GM21576 (cell line): ENCODE data around the gene GAK.

ENCODE experiments used
- ATAC-seq: cut with Tn5 transposase; IDR thresholded peaks from one replicate; pipeline ENCODE4 v1.9.1; 2021; ENCODE audit warnings: mild to moderate bottlenecking, moderate library complexity; ENCODE audit not compliant: unreplicated experiment

GAK gene

DNA sequence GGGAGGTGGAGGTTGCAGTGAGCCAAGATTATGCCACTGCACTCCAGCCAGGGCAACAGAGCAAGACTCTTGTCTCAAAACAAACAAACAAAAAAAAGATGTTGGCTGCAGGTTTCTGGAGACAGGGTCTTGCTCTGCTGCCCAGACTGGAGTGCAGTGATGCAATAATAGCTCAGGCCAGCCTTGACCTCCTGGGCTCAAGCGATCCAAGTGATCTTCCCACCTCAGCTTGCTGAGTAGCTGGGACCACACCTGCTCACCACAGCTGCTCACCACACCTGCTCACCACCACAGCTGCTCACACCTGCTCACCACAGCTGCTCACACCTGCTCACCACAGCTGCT, 76.3 kb downstream of the GAK start:
- no peak for ATAC-seq

GRCh38 chr4:854356-854755, 77.8 kb downstream of the GAK start:
- no peak for ATAC-seq

GRCh38 chr4:853416-853781, 78.7 kb downstream of the GAK start:
- no peak for ATAC-seq

DNA sequence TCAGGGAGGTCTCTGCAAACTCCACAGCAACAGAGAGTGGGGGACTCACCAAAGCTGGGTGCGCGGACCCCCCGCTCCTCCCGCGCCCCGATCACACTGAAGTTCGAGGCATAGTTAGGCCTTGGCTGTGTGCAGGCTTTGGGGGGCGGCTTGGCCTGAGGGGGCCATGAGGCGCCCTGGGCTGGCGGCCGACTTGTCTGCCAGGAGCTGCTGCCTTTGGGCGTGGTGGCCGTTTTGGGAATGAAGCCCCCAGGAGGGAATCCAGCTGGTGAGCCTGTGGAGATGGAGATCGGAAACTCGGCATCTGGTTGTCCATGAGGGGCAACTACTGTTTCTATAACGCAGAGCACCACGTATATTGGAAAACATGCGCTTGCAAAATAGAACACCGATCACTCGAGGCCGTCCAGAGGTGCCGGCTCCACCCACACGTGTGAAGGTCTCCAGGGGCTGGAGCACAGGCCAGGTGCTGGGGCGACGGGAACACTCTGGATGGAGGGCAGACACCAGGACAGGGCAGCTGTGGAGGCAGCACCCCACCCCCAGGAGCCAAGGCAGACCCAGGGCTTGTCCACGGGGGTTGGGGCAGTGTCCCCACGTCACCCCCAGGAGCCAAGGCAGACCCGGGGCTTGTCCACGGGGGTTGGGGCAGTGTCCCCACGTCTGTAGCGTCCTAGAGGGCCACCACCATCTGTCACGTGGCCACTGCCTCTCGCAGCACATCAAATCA, 80.2 kb downstream of the GAK start:
- no peak for ATAC-seq

DNA sequence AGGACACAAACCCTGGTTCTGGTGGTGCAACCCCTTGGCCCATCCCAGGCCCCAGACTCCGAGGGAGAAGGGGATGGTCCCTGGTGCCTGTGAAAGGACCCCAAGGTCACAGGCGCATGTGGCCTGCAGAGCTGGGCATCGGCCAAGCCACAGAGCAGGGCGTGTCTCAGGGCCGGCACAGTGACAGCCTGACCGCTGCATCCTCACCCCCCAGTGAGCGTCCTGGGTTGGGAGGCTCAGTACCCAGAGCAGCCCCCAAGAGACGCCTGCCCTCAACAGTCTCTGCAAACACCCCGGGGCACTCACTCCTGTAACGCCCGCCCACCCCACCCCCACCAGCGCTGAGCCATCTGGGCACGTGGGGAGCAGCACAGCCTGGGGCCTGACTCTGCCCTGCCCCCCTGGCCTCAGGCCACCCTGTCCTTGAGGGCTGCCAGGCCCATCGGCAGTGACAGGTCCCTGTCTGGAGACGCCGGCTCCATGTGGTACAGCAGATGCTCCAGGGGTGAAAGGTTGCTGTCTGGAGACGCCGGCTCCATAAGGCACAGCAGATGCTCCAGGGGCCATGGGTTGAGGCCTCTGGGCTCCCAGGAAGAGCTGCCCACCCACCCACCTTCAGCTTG, 81.7 kb downstream of the GAK start:
- no peak for ATAC-seq

GRCh38 chr4:849478-850175, 82.5 kb downstream of the GAK start:
- ATAC-seq, result no peak

DNA sequence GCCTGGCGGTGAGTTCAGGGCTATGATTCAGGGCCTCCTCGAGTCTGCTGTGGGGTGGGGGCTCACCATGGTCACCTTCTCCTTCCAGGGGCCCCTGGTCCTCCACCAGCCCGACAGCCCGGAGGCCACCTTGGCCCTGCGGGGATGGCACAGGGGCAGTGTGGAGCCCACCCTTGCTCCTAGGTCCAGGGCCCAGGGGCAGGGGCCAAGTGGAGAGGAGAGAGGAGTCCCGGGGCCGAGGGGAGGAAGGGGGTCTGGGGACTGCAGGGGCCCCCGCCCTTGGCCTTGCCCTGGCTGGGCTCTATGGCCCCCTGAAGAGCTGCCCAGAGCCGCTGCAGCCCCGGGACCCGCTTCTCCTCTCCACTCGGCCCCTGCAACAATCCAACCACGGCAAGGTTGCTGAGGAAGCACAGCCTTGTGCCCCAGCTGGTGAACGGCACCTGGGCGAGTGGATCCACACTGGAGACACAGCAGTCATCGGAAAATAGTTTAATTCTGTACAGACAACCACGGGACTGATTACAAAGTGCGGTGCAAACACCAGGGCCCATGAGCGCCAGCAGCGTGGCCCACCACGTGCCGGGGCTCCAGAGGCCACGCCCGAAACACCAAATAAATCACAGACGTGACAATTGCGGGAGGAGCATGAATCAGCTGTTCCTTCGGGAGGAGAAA, 83.2 kb downstream of the GAK start:
- no peak for ATAC-seq

DNA sequence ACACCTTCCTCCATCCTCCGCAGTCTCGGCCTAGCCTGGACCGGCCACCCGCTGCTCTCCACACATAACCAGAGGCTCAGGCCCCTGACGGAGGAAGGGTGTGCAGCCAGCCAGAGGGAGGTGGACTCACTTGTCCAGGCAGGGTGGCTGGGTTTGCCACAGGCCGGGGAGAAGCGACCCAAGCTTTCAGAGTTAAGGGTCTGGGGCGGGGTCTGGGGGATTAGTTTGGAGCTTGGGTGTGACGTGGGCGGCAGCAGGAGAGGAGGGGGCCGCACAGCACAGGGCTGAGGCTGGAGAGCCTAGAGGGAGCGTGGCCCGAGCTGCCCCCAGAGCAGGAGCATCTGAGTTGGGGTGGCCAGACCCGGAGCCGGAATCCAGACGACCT, 83.8 kb downstream of the GAK start:
- no peak for ATAC-seq

- no peak for ATAC-seq
Observed at GRCh38 chr4:845836-846251, 86.3 kb downstream of the GAK start.

- no peak for ATAC-seq
Observed at GRCh38 chr4:845233-845835, 86.8 kb downstream of the GAK start.

DNA sequence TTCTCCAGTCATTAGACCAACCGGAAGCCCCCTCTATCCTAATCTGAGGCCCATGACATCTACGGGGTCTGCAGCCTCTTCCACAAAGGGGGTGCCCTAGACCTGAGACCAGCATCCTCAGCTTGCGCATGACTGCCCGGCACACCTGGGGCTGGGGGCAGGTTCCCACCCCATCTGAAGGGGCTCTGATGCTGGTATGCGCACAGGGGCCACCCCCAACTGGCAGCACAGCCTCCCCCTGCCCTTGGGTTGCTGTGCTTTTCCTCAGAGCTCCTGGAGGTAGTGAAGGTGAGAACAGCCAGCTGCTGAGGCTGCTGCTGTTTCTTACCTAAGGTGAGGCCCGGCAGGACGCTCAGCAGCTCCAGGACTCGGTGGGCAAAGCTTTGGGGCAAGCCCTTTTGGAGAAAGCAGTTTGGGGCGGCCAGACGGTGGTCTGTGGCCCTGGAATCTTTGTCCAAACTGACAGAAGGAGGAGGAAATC, 87.3 kb downstream of the GAK start:
- ATAC-seq, result no peak

GRCh38 chr4:839675-840443, 92.3 kb downstream of the GAK start:
- ATAC-seq, result no peak

DNA sequence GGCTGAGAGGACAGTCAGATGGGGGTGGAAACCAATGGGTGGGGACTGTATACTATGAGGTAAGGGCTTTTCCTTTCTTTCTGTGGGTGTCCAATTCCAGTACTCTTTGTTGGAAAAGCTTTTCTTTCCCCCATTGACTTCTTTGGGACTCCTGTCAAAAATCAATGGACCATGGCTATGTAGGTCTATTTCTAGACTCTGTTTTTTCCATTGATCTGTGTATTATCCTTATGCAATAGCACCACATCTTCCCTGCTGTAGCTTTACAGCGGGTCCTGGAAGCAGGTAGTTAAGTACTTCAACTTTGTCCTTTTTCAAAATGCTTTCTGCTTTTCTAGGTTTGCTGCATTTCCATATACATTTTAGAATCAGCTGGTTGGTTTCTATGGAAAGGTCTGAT, 94.3 kb downstream of the GAK start:
- no peak for ATAC-seq

- ATAC-seq, result no peak
Observed at GRCh38 chr4:836750-837301, 95.3 kb downstream of the GAK start.

GRCh38 chr4:836003-836511, 96.1 kb downstream of the GAK start:
- ATAC-seq, result no peak

GRCh38 chr4:835148-836002, 96.7 kb downstream of the GAK start:
- no peak for ATAC-seq

GRCh38 chr4:834368-835147, 97.6 kb downstream of the GAK start:
- ATAC-seq, result no peak

DNA sequence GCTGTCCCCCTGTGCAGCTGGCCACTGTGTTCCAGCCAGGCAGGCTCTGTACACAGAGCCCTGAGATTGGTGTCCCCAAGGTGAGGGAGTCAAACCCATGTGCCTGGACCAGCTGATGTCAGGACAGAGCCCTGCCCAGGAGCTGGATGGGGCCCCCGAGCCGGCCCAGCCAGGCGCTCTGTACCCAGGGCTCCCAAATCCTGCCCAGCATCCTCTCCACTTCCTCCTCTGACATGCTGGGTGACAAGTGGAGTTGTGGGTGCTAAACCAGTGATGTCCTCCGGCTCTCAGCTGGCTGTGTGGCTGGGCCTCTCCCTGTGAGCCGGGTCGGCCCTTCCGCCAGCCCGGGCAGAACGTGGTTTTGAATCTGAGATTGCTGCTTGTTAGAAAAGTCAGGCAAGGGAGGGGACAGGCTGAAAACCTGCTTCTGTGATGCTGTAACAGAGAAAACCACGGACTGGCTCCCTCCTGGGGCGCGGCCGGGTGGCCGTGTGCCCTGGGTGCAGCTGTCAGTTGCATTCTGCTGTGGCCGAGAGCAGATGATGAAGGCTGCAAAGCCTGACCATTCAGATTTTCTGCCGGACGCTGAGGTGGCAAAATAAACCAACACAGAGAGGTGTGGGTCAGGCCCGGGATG, 98.3 kb downstream of the GAK start:
- ATAC-seq, result no peak
